ENCODE data around the gene ABLIM1. TPM values are rescaled to one million over a fixed set of nuclear protein-coding genes. Genes with fewer than 3 reads are reported as not detected.

Gene ABLIM1
- total RNA-seq, 4 donors from 2014 or later, result 185 to 345 (median 304) TPM

- Histone ChIP-seq H3K4me1 (peaks cover 0 to 33% (median 7%) of the 10 kb centered on the region in 3 donors), H3K4me3 (no peak overlapping the region), H3K27ac (no peak overlapping the region), H3K27me3 (no peaks in the 10 kb centered on the region), H3K9me3 (no peaks in the 10 kb centered on the region), H3K36me3 (no peaks in the 10 kb centered on the region)
- TF ChIP-seq CTCF (IDR thresholded peaks at IDR 0.05) (no peak), POLR2A (IDR thresholded peaks at IDR 0.05) (no peak)
- DNase-seq, result no peak
- intact Hi-C loops (cut with DNase I), result no loop called here
- 79 to 92% methylated on average over 3 of the region's 3 CpGs for WGBS, 2 donors
Measured at GRCh38 chr10:114645706-114646105, 12.4 kb downstream of the ABLIM1 start.

DNA sequence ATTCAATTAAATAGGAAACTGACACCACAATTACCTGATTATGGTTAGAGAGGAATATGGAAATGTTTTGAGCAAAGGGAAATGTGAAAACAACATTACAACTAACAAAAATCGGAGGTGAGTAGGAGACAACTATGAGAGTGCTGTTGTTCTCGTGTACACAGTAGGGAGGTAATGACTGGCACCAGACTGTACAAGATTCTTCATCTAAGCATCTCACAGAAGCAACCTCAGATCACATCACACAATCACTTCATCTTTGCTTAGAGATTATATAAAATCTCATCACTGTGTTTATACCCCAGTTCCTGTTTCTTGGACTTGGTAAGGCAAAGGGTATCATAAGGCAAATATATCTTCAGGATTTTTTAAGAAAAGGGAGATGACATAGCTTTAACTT, 14.9 kb downstream of the ABLIM1 start:
- TF ChIP-seq CTCF (IDR thresholded peaks at IDR 0.05), result no peak
- TF ChIP-seq POLR2A (IDR thresholded peaks at IDR 0.05), result no peak
- DNase-seq, result no peak
- H3K9me3 ChIP-seq, result no peaks in the 10 kb centered on the region
- WGBS, 2 donors, result 49 to 79% methylated on average over 2 of the region's 2 CpGs
- H3K4me1 ChIP-seq, result peaks cover 0 to 7% (median 0%) of the 10 kb centered on the region in 3 donors
- no peaks in the 10 kb centered on the region for H3K36me3 ChIP-seq
- no peak overlapping the region for H3K27ac ChIP-seq
- intact Hi-C loops (cut with DNase I), result no loop called here
- H3K4me3 ChIP-seq, result no peak overlapping the region
- no peaks in the 10 kb centered on the region for H3K27me3 ChIP-seq

GRCh38 chr10:114642729-114643128, 15.3 kb downstream of the ABLIM1 start:
- H3K27ac ChIP-seq, result no peak overlapping the region
- intact Hi-C loops (cut with DNase I), result no loop called here

GRCh38 chr10:114638821-114639625, 19.1 kb downstream of the ABLIM1 start:
- WGBS, 2 donors, result 70 to 73% methylated on average over 7 to 8 of the region's 8 CpGs
- no peak overlapping the region for H3K4me3 ChIP-seq
- TF ChIP-seq CTCF (IDR thresholded peaks at IDR 0.05) (no peak), POLR2A (IDR thresholded peaks at IDR 0.05) (no peak)
- H3K27me3 ChIP-seq, result no peaks in the 10 kb centered on the region
- H3K4me1 ChIP-seq, result peaks cover 12 to 28% (median 13%) of the 10 kb centered on the region in 3 donors
- intact Hi-C loops (cut with DNase I), result no loop called here
- H3K27ac ChIP-seq, result no peak overlapping the region
- no peaks in the 10 kb centered on the region for H3K9me3 ChIP-seq
- no peaks in the 10 kb centered on the region for H3K36me3 ChIP-seq
- no peak for DNase-seq

More at GRCh38 chr10:114642729-114643128, 15.3 kb downstream of the ABLIM1 start:
- DNase-seq, result no peak
- WGBS, 2 donors, result 30 to 35% methylated on average over 4 to 5 of the region's 5 CpGs
- H3K9me3 ChIP-seq, result no peaks in the 10 kb centered on the region
- peaks cover 0 to 7% (median 0%) of the 10 kb centered on the region in 3 donors for H3K4me1 ChIP-seq
- H3K27me3 ChIP-seq, result no peaks in the 10 kb centered on the region
- no peak for TF ChIP-seq POLR2A (IDR thresholded peaks at IDR 0.05)
- TF ChIP-seq CTCF (IDR thresholded peaks at IDR 0.05), result no peak
- no peaks in the 10 kb centered on the region for H3K36me3 ChIP-seq
- no peak overlapping the region for H3K4me3 ChIP-seq

DNA sequence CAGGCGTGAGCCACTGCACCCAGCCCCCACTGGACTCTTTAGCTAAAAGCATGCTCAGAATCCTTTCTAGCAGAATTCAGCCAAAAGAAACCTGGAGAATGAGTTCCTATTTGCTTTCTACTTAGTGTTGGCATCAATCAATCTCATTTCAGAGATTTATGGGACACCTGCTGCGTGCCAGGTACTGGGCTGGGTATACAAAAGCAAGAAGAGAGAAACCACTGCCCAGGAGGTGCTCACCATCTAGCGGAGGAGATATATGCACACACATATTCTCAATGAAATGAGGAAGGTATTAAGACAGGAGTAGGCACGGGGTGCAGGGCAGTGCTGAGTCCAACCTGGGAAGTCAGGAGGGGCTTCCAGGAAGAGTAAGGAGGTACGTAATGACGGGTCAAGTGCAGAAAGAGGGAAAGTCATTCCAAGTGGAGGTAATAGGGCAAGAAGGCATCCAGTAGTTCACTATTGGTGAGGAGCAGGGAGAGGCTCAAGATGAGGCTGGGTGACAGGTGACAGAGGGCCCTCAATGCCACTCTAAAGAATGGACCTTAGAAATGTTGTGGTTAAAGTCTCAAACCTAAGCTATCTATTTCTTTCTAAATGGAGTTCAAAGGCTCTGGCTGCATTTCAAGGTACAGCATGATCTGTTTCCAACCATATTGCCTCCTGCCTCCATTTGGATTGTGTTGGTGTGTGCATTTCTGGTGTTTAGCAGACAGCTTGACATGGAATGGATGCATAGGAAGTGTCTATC, 22.1 kb downstream of the ABLIM1 start:
- H3K4me3 ChIP-seq, result no peak overlapping the region
- H3K36me3 ChIP-seq, result no peaks in the 10 kb centered on the region
- no peak for DNase-seq
- TF ChIP-seq POLR2A (IDR thresholded peaks at IDR 0.05) (no peak), CTCF (IDR thresholded peaks at IDR 0.05) (peak in 3 of 6 experiments; percentile 9 to 26 (median 11))
- H3K9me3 ChIP-seq, result no peaks in the 10 kb centered on the region
- H3K4me1 ChIP-seq, result peaks cover 27 to 52% (median 37%) of the 10 kb centered on the region in 3 donors
- H3K27ac ChIP-seq, result peak overlapping the region; percentile 35 to 76 (median 62)
- intact Hi-C loops (cut with DNase I), result no loop called here
- peaks cover 0 to 13% (median 0%) of the 10 kb centered on the region in 4 donors for H3K27me3 ChIP-seq
- 56 to 73% methylated on average over 5 of the region's 6 CpGs for WGBS, 2 donors
